Smooth muscle cell (in vitro differentiated cells): ENCODE data around the gene RAB9B. TPM values are rescaled to one million over a fixed set of nuclear protein-coding genes. Genes with fewer than 3 reads are reported as not detected.

Source experiments
- polyA plus RNA-seq: library from polyadenylated mRNA; unstranded; fragments of >200 nt; fragmentation: Nextera tagmentation; extraction: Ambion mirVana; gene quantifications from 2 replicates; pipeline ENCODE4 v1.2.1, GENCODE V29; 2016
- small RNA-seq: library from RNA; depleted of rRNA; stranded (forward); fragments of <200 nt; gene quantifications from one replicate; pipeline ENCODE3, GENCODE V24; 2014
- total RNA-seq: library from RNA; depleted of rRNA; stranded (reverse); fragments of >200 nt; gene quantifications from 2 replicates; pipeline ENCODE4 v1.2.3, GENCODE V29; 2014

The RAB9B gene
- total and polyA plus RNA-seq, 2 experiments from 2014 or later = 0.18 TPM; not detected in 1

Small RNAs within 50 kb of the gene (small RNA-seq; reads per million reads assigned to genes)
- not detected for gene RNA5SP511

Other genes starting within 250 kb of the RAB9B start
- gene TCEAL4, start 246.7 kb downstream of the RAB9B start, total RNA-seq = 40.2 and 51.3 TPM in 2 replicates
- 74.4 and 76.2 TPM in 2 replicates for gene TCEAL4, start 246.7 kb downstream of the RAB9B start, polyA plus RNA-seq
- 14.0 and 29.6 TPM in 2 replicates for gene TCEAL3, start 224.3 kb downstream of the RAB9B start, total RNA-seq
- gene TCEAL3, start 224.3 kb downstream of the RAB9B start, polyA plus RNA-seq = 48.0 and 52.4 TPM in 2 replicates
- gene TCEAL1, start 203.3 kb downstream of the RAB9B start, total RNA-seq = 22.1 and 43.0 TPM in 2 replicates
- gene TCEAL1, start 203.3 kb downstream of the RAB9B start, polyA plus RNA-seq = 16.7 and 23.8 TPM in 2 replicates
- 1,445 and 1,824 TPM in 2 replicates for gene MORF4L2, start 145.6 kb downstream of the RAB9B start, total RNA-seq
- 726 and 732 TPM in 2 replicates for gene MORF4L2, start 145.6 kb downstream of the RAB9B start, polyA plus RNA-seq
- gene TMEM31, start 121.3 kb downstream of the RAB9B start, total RNA-seq = 0.54 TPM in 1 of 2 replicates, not detected in the other
- 0.60 and 0.75 TPM in 2 replicates for gene TMEM31, start 121.3 kb downstream of the RAB9B start, polyA plus RNA-seq
- not detected in 2 replicates for gene PLP1, start 55.4 kb downstream of the RAB9B start, total RNA-seq
- 0.27 TPM in 1 of 2 replicates, not detected in the other for gene PLP1, start 55.4 kb downstream of the RAB9B start, polyA plus RNA-seq
- gene TMSB15B, start 130.4 kb upstream of the RAB9B start, total RNA-seq = 3.8 and 8.2 TPM in 2 replicates
- 19.2 and 19.6 TPM in 2 replicates for gene TMSB15B, start 130.4 kb upstream of the RAB9B start, polyA plus RNA-seq
- not detected in 2 replicates for gene H2BW1, start 181.5 kb upstream of the RAB9B start, total RNA-seq
- not detected in 2 replicates for gene H2BW1, start 181.5 kb upstream of the RAB9B start, polyA plus RNA-seq
- gene H2BW2, start 207.7 kb upstream of the RAB9B start, total RNA-seq = 0.13 TPM in 1 of 2 replicates, not detected in the other
- not detected in 2 replicates for gene H2BW2, start 207.7 kb upstream of the RAB9B start, polyA plus RNA-seq
- gene TMSB15C, start 244.0 kb upstream of the RAB9B start, total RNA-seq = 0.63 and 6.3 TPM in 2 replicates
- 1.1 TPM in 2 replicates for gene TMSB15C, start 244.0 kb upstream of the RAB9B start, polyA plus RNA-seq